Sigmoid colon (tissue), 7 donors: ENCODE results near the gene SMARCC2. TPM values are rescaled to one million over a fixed set of nuclear protein-coding genes. Genes with fewer than 3 reads are reported as not detected.

Experiments used
- DNase-seq: peaks from one replicate; pipeline ENCODE4 v3.0.0-alpha.2; 2019
- H3K27ac ChIP-seq, 4 donors: fragments of 200-600 bp; sonication (generic); one replicate each; pipeline ENCODE4 v1.5.1; 2016 to 2019; ENCODE audit warnings: mild to moderate bottlenecking in 1 of 4
- H3K27me3 ChIP-seq, 3 donors: fragments of 200-600 bp; sonication (generic); one replicate each; pipeline ENCODE4 v1.5.1; 2019; ENCODE audit warnings: mild to moderate bottlenecking in 1 of 3
- H3K36me3 ChIP-seq, 4 donors: fragments of 200-600 bp; sonication (generic); one replicate each; pipeline ENCODE4 v1.5.1; 2016 to 2019
- H3K4me1 ChIP-seq, 4 donors: fragments of 200-600 bp; sonication (generic); one replicate each; pipeline ENCODE4 v1.5.1; 2017 to 2019
- H3K4me3 ChIP-seq, 4 donors: fragments of 200-600 bp; sonication (generic); one replicate each; pipeline ENCODE4 v1.5.1; 2017 to 2019; ENCODE audit warnings: mild to moderate bottlenecking in 2 of 4, moderate library complexity in 1 of 4
- H3K9me3 ChIP-seq, 4 donors: fragments of 200-600 bp in 3 of 4; sonication (generic) in 3 of 4; one replicate each; pipeline versions ENCODE4 v1.5.1 to v1.6.1; 2013 to 2019
- CTCF ChIP-seq, 4 experiments: fragments of 450-650 bp in 3 of 4; fragments of 200-600 bp in 1 of 4; IDR thresholded peaks; one replicate each; pipeline ENCODE4 v1.5.1; 2016 to 2019; ENCODE audit warnings: antibody characterized with exemption in 4 of 4, mild to moderate bottlenecking in 3 of 4, moderate library complexity in 2 of 4
- EP300 ChIP-seq, 4 donors: sonication (generic); formaldehyde crosslinking; IDR thresholded peaks; one replicate each; pipeline ENCODE4 v1.6.1; 2017; ENCODE audit warnings: antibody characterized with exemption in 4 of 4
- POLR2A ChIP-seq, 2 donors: fragments of 450-650 bp; IDR thresholded peaks; one replicate each; pipeline ENCODE4 v1.6.1; 2016; ENCODE audit warnings: antibody characterized with exemption in 2 of 2, mild to moderate bottlenecking in 2 of 2, moderate library complexity in 2 of 2
- POLR2AphosphoS5 ChIP-seq, 4 donors: sonication (generic); formaldehyde crosslinking; IDR thresholded peaks; one replicate each; pipeline ENCODE4 v1.6.1; 2017; ENCODE audit warnings: antibody characterized with exemption in 4 of 4
- WGBS, 2 donors: extraction: QIAGEN DNeasy Blood & Tissue Kit; methylation state at CpG; one replicate each; pipeline ENCODE4 v1.1.7; 2013; 5-methylcytosine and 5-hydroxymethylcytosine counted together
- intact Hi-C: fragments of 100-400 bp; cut with DNase I; formaldehyde crosslinking; loops from one replicate; pipeline ENCODE4 v1.15.1; 2023
- polyA plus RNA-seq, 3 donors: library from polyadenylated mRNA; stranded (reverse); fragments of 200-250 nt; gene quantifications; one replicate each; pipeline ENCODE4 v1.2.3, GENCODE V29; 2013
- total RNA-seq, 4 donors: library from RNA; depleted of rRNA; stranded (reverse); fragments of >200 nt; gene quantifications; one replicate each; pipeline ENCODE4 v1.1.0, GENCODE V29; 2016
- donor health status: healthy with polysubstance abuse.
- donor health status: Bipolar disorder and iron deficiency.
- donor health status: healthy.

The SMARCC2 gene
- total RNA-seq (100 to 1,000 TPM in 1 of 4 donors, 10 to 100 TPM in 3; 55.7 to 135 (median 70.7) TPM), polyA plus RNA-seq (10 to 100 TPM; 18.0 to 44.4 (median 18.3) TPM)

- peak; percentile 95 for DNase-seq
- Histone ChIP-seq H3K27ac (peak within 1 kb of the TSS; percentile 91 to 95 (median 92)), H3K4me1 (peaks cover 0 to 32% (median 25%) of the 10 kb centered on the region in 4 donors), H3K4me3 (peak within 1 kb of the TSS; percentile 84 to 98 (median 93)), H3K36me3 (peaks cover 5 to 29% (median 12%) of the 10 kb centered on the region in 4 donors), H3K27me3 (no peaks in the 10 kb centered on the region), H3K9me3 (no peaks in the 10 kb centered on the region)
- TF ChIP-seq CTCF (IDR thresholded peaks at IDR 0.05) = peak in 3 of 4 experiments; percentile 39 to 72 (median 63)
- peak; percentile 40 to 84 (median 64) for TF ChIP-seq POLR2AphosphoS5 (IDR thresholded peaks at IDR 0.05)
- no peak for TF ChIP-seq POLR2A (IDR thresholded peaks at IDR 0.05)
- WGBS, 2 donors = 1% methylated on average over 92 to 93 of the region's 93 CpGs
- intact Hi-C loops = loop anchor here (1.0 to 10.0 kb wide), 5 partner anchors 31 to 145 kb away; partner anchors contain the start of genes ESYT1, MYL6, NABP2 and RPS26
Observed at GRCh38 chr12:56189099-56189917, at the start of gene SMARCC2. TSS of gene SMARCC2 (minus strand) at chr12:56189483. CDS start at chr12:56189461, 22 bp downstream.

GRCh38 chr12:56237552-56237951, 48.3 kb upstream of the SMARCC2 start:
- Histone ChIP-seq H3K9me3 (no peaks in the 10 kb centered on the region), H3K4me1 (no peaks in the 10 kb centered on the region), H3K27ac (no peak overlapping the region), H3K27me3 (no peaks in the 10 kb centered on the region), H3K4me3 (no peak overlapping the region), H3K36me3 (peaks cover 15 to 57% (median 25%) of the 10 kb centered on the region in 4 donors)
- WGBS, 2 donors = 76 to 81% methylated on average over 11 of the region's 11 CpGs
- DNase-seq = no peak
- no peak for TF ChIP-seq CTCF (IDR thresholded peaks at IDR 0.05)
- TF ChIP-seq POLR2AphosphoS5 (IDR thresholded peaks at IDR 0.05) = no peak
- TF ChIP-seq POLR2A (IDR thresholded peaks at IDR 0.05) = no peak
- TF ChIP-seq EP300 (IDR thresholded peaks at IDR 0.05) = no peak
- intact Hi-C loops = no loop called here

- Histone ChIP-seq H3K27me3 (no peaks in the 10 kb centered on the region), H3K36me3 (peaks cover 13 to 52% (median 19%) of the 10 kb centered on the region in 4 donors), H3K27ac (no peak overlapping the region), H3K4me3 (no peak overlapping the region), H3K4me1 (no peaks in the 10 kb centered on the region), H3K9me3 (no peaks in the 10 kb centered on the region)
- TF ChIP-seq CTCF (IDR thresholded peaks at IDR 0.05) = no peak
- no peak for TF ChIP-seq EP300 (IDR thresholded peaks at IDR 0.05)
- TF ChIP-seq POLR2A (IDR thresholded peaks at IDR 0.05) = no peak
- TF ChIP-seq POLR2AphosphoS5 (IDR thresholded peaks at IDR 0.05) = no peak
- WGBS, 2 donors = 67 to 83% methylated on average over 5 of the region's 5 CpGs
- intact Hi-C loops = no loop called here
- DNase-seq = no peak
Observed at GRCh38 chr12:56236985-56237384, 47.7 kb upstream of the SMARCC2 start.

- H3K9me3 ChIP-seq = no peaks in the 10 kb centered on the region
- H3K4me3 ChIP-seq = no peak overlapping the region
- intact Hi-C loops = no loop called here
- H3K27ac ChIP-seq = no peak overlapping the region
- H3K36me3 ChIP-seq = peaks cover 8 to 43% (median 14%) of the 10 kb centered on the region in 4 donors
- H3K4me1 ChIP-seq = no peaks in the 10 kb centered on the region
- WGBS, 2 donors = 97% methylated on average over 6 of the region's 6 CpGs
- H3K27me3 ChIP-seq = no peaks in the 10 kb centered on the region
- TF ChIP-seq EP300 (IDR thresholded peaks at IDR 0.05) (no peak), POLR2A (IDR thresholded peaks at IDR 0.05) (no peak), CTCF (IDR thresholded peaks at IDR 0.05) (no peak), POLR2AphosphoS5 (IDR thresholded peaks at IDR 0.05) (no peak)
- no peak for DNase-seq
Observed at GRCh38 chr12:56236091-56236490, 46.8 kb upstream of the SMARCC2 start.
